ENCODE data around the gene ALS2. TPM values are rescaled to one million over a fixed set of nuclear protein-coding genes. Genes with fewer than 3 reads are reported as not detected.

ALS2 gene
- total and polyA plus RNA-seq, 11 donors, result 12.3 to 45.1 (median 34.7) TPM

DNA sequence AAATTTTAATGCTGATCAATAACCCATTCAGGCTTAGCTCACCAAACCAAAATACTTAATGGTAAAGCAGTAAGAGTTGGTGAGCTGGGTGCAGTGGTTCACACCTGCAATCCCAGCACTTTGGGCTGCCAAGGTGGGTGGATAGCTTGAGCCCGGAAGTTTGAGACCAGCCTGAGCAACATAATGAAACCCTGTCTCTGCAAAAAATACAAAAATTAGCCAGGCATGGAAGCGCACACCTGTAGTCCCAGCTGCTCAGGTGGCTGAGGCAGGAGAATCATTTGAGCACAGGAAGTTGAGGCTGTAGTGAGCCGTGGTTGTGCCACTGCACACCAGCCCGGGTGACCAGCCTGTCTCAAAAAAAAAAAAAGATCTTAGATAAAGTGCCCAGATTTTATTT is 46.6 kb downstream of the ALS2 start:
- H3K9me3 ChIP-seq, result peaks cover 0 to 16% (median 3%) of the 10 kb centered on the region in 12 donors
- H3K27me3 ChIP-seq, result no peaks in the 10 kb centered on the region
- intact Hi-C loops (cut with DNase I), result loop anchor here in 1 of 10 donors (10.0 kb wide), 1 partner anchor 339 kb away; no protein-coding TSS in a partner anchor
- no peak overlapping the region for H3K27ac ChIP-seq
- 87 to 94% (median 90%) methylated on average over 4 of the region's 4 CpGs for WGBS, 4 donors
- H3K4me1 ChIP-seq, result no peaks in the 10 kb centered on the region
- no peak overlapping the region for H3K4me3 ChIP-seq
- ATAC-seq (no peak), DNase-seq (no peak)
- TF ChIP-seq, protein P1, sequence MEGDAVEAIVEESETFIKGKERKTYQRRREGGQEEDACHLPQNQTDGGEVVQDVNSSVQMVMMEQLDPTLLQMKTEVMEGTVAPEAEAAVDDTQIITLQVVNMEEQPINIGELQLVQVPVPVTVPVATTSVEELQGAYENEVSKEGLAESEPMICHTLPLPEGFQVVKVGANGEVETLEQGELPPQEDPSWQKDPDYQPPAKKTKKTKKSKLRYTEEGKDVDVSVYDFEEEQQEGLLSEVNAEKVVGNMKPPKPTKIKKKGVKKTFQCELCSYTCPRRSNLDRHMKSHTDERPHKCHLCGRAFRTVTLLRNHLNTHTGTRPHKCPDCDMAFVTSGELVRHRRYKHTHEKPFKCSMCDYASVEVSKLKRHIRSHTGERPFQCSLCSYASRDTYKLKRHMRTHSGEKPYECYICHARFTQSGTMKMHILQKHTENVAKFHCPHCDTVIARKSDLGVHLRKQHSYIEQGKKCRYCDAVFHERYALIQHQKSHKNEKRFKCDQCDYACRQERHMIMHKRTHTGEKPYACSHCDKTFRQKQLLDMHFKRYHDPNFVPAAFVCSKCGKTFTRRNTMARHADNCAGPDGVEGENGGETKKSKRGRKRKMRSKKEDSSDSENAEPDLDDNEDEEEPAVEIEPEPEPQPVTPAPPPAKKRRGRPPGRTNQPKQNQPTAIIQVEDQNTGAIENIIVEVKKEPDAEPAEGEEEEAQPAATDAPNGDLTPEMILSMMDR (IDR thresholded peaks at IDR 0.05), result no peak
- no peak for TF ChIP-seq POLR2A (IDR thresholded peaks at IDR 0.05)
- H3K36me3 ChIP-seq, result peaks cover 0 to 99% (median 91%) of the 10 kb centered on the region in 9 donors

DNA sequence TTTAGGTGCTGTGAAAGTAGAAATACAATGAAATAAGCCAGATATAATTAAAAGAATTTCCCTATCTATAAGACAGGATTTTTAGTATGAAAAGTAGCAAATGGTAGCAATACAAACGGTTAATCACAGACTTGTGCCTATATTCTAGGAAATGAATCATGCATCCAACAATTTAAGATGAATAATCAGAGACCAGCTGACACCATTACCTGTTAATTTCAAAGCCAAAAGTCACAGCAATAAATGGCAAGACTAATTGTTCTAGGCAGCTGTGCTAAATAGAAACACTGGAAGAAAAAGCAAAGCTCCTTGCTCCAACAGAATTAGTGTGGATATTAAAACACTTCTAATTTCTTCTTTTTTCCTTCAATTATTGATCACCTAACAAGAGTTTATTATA is 47.2 kb downstream of the ALS2 start:
- TF ChIP-seq POLR2A (IDR thresholded peaks at IDR 0.05), result no peak
- TF ChIP-seq, protein P1 (IDR thresholded peaks at IDR 0.05), result no peak
- no peaks in the 10 kb centered on the region for H3K4me1 ChIP-seq
- peaks cover 0 to 99% (median 92%) of the 10 kb centered on the region in 9 donors for H3K36me3 ChIP-seq
- intact Hi-C loops (cut with DNase I), result loop anchor here in 1 of 10 donors (10.0 kb wide), 1 partner anchor 339 kb away; no protein-coding TSS in a partner anchor
- H3K9me3 ChIP-seq, result peaks cover 0 to 16% (median 3%) of the 10 kb centered on the region in 12 donors
- H3K4me3 ChIP-seq, result no peak overlapping the region
- ATAC-seq, result no peak
- H3K27me3 ChIP-seq, result no peaks in the 10 kb centered on the region
- no peak overlapping the region for H3K27ac ChIP-seq
- no peak for DNase-seq
- WGBS, 4 donors, result 81 to 93% (median 85%) methylated on average over 1 of the region's 1 CpG

- H3K4me1 ChIP-seq, result no peaks in the 10 kb centered on the region
- peaks cover 0 to 99% (median 92%) of the 10 kb centered on the region in 9 donors for H3K36me3 ChIP-seq
- 90 to 93% (median 92%) methylated on average over 5 of the region's 5 CpGs for WGBS, 4 donors
- peaks cover 0 to 5% (median 0%) of the 10 kb centered on the region in 12 donors for H3K9me3 ChIP-seq
- H3K4me3 ChIP-seq, result no peak overlapping the region
- ATAC-seq (no peak), DNase-seq (no peak)
- H3K27ac ChIP-seq, result no peak overlapping the region
- TF ChIP-seq POLR2A (IDR thresholded peaks at IDR 0.05), result no peak
- TF ChIP-seq, protein P1 (IDR thresholded peaks at IDR 0.05), result no peak
- intact Hi-C loops (cut with DNase I), result loop anchor here in 1 of 10 donors (10.0 kb wide), 1 partner anchor 336 kb away; no protein-coding TSS in a partner anchor
- H3K27me3 ChIP-seq, result no peaks in the 10 kb centered on the region
Measured at GRCh38 chr2:201730651-201731285, 50.0 kb downstream of the ALS2 start.

DNA sequence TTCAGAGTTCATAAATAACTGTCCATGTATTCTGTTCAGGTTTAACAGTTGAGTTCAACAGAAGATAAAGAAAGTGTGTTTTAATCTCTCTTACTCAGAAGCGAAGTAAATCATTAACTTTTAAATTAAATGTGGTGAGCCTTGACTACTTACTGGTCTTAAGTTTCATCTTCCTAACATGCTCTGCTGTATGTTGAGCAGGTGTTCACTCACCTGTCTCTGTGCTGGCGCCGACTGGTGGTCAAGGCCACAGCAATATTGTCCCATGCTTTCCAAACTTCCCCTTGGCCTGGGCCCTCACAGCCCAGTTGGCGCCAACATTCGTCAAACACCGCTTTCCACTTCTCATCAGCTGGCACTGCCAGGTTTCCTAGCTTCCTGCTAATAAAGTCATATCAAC is 65.3 kb downstream of the ALS2 start:
- TF ChIP-seq, protein P1 (IDR thresholded peaks at IDR 0.05), result no peak
- TF ChIP-seq POLR2A (IDR thresholded peaks at IDR 0.05), result no peak
- no peak overlapping the region for H3K27ac ChIP-seq
- peaks cover 0 to 10% (median 0%) of the 10 kb centered on the region in 12 donors for H3K9me3 ChIP-seq
- no peak overlapping the region for H3K4me3 ChIP-seq
- peaks cover 0 to 98% (median 67%) of the 10 kb centered on the region in 9 donors for H3K36me3 ChIP-seq
- ATAC-seq, result no peak
- no peak for DNase-seq
- 79 to 94% (median 93%) methylated on average over 6 of the region's 6 CpGs for WGBS, 4 donors
- no peaks in the 10 kb centered on the region for H3K27me3 ChIP-seq
- H3K4me1 ChIP-seq, result no peaks in the 10 kb centered on the region
- intact Hi-C loops (cut with DNase I), result no loop called here
